ENCODE measurements around the gene RBM47. TPM values are rescaled to one million over a fixed set of nuclear protein-coding genes. Genes with fewer than 3 reads are reported as not detected.

The RBM47 gene
- total RNA-seq, 2 experiments from 2014 or later, result 0.60 to 0.66 TPM

DNA sequence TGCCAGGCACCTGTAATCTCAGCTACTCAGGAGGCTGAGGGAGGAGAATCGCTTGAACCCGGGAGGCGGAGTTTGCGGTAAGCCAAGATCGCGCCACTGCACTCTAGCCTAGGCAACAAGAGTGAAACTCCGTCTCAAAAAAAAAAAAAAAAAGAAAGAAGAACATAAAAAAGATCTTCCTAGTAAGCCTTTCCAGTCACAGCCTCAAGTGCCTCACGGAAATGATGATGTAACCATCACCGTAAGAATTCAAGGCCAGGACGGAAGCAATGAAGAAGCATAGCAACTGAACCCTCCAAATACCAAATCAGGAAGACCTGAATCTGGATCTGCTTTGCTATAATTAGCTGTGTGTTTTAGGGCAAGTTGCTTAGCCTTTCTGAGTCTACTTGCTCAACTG lies 28.8 kb downstream of the RBM47 start:
- ChIA-PET CTCF (no interaction called here), POLR2A (no interaction called here)
- DNase-seq (no peak), ATAC-seq (no peak)
- H3K4me3 Mint-ChIP-seq, result no peak overlapping the region
- H3K36me3 Mint-ChIP-seq (ENCODE audit: low read depth), result no peaks in the 10 kb centered on the region
- peaks cover 5% of the 10 kb centered on the region for H3K9me3 Mint-ChIP-seq (ENCODE audit: insufficient read depth)
- H3K27me3 Mint-ChIP-seq (ENCODE audit: low read depth), result no peaks in the 10 kb centered on the region
- H3K4me1 Mint-ChIP-seq (ENCODE audit: low read depth), result peaks cover 3% of the 10 kb centered on the region
- no peak overlapping the region for H3K27ac Mint-ChIP-seq

GRCh38 chr4:40599431-40599830 lies 30.2 kb downstream of the RBM47 start:
- CTCF ChIA-PET, result no interaction called here
- H3K27ac Mint-ChIP-seq, result no peak overlapping the region

GRCh38 chr4:40596522-40596921 lies 33.1 kb downstream of the RBM47 start:
- Mint-ChIP-seq H3K9me3 (ENCODE audit: insufficient read depth) (peaks cover 5% of the 10 kb centered on the region), H3K4me1 (ENCODE audit: low read depth) (no peaks in the 10 kb centered on the region), H3K27me3 (ENCODE audit: low read depth) (no peaks in the 10 kb centered on the region), H3K4me3 (no peak overlapping the region), H3K27ac (no peak overlapping the region), H3K36me3 (ENCODE audit: low read depth) (no peaks in the 10 kb centered on the region)
- CTCF ChIA-PET, result no interaction called here
- ATAC-seq, result no peak
- no peak for DNase-seq
- POLR2A ChIA-PET, result no interaction called here

More at GRCh38 chr4:40599431-40599830, 30.2 kb downstream of the RBM47 start:
- Mint-ChIP-seq H3K9me3 (ENCODE audit: insufficient read depth) (peaks cover 5% of the 10 kb centered on the region), H3K4me3 (no peak overlapping the region), H3K27me3 (ENCODE audit: low read depth) (no peaks in the 10 kb centered on the region), H3K36me3 (ENCODE audit: low read depth) (no peaks in the 10 kb centered on the region), H3K4me1 (ENCODE audit: low read depth) (peaks cover 3% of the 10 kb centered on the region)
- DNase-seq (no peak), ATAC-seq (no peak)
- POLR2A ChIA-PET, result no interaction called here

DNA sequence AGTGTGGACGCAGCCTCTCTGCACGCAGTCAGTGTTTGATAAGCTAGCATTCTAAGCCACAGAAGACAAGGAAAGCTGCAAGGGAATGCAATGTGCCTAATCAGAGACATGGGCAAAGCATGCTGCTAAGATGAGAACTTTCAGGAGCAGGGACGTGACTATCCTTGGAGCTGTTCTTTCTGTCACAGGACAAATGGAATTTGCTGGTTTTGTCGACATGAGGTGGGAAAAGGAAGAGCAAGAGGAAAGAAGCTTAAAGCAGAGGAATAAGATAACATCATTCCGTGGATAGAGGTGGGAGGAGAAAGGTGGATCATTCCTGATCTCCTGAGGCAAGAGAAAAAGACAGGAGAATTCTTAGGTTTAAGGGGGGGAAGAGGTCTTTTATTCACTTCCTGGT lies 33.7 kb downstream of the RBM47 start:
- H3K27me3 Mint-ChIP-seq (ENCODE audit: low read depth), result no peaks in the 10 kb centered on the region
- peaks cover 2% of the 10 kb centered on the region for H3K9me3 Mint-ChIP-seq (ENCODE audit: insufficient read depth)
- H3K4me3 Mint-ChIP-seq, result no peak overlapping the region
- H3K36me3 Mint-ChIP-seq (ENCODE audit: low read depth), result no peaks in the 10 kb centered on the region
- no peak for ATAC-seq
- CTCF ChIA-PET, result no interaction called here
- H3K4me1 Mint-ChIP-seq (ENCODE audit: low read depth), result no peaks in the 10 kb centered on the region
- POLR2A ChIA-PET, result no interaction called here
- H3K27ac Mint-ChIP-seq, result no peak overlapping the region
- no peak for DNase-seq

GRCh38 chr4:40594261-40595178 lies 35.1 kb downstream of the RBM47 start:
- POLR2A ChIA-PET, result no interaction called here
- DNase-seq (no peak), ATAC-seq (no peak)
- no peaks in the 10 kb centered on the region for H3K36me3 Mint-ChIP-seq (ENCODE audit: low read depth)
- no peak overlapping the region for H3K4me3 Mint-ChIP-seq
- H3K27ac Mint-ChIP-seq, result no peak overlapping the region
- H3K4me1 Mint-ChIP-seq (ENCODE audit: low read depth), result no peaks in the 10 kb centered on the region
- no peaks in the 10 kb centered on the region for H3K27me3 Mint-ChIP-seq (ENCODE audit: low read depth)
- CTCF ChIA-PET, result no interaction called here
- H3K9me3 Mint-ChIP-seq (ENCODE audit: insufficient read depth), result no peaks in the 10 kb centered on the region

DNA sequence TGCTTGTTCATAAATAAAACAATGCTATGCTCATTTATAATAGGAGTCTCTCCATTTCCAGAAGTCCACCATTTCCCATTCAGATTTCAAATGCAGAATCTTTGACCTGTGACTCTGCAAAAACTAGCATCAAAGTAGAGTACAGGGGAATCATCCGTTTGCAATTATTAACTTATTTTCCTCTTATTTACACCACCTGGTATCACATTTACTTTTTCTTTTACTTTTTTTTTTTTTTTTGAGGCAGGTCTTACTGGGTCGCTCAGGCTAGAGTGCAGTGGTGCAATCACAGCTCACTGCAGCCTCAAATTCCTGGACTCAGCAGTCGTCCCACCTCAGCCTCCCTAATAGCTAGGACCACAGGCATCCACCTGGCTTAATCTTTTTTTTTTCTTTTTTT lies 37.6 kb downstream of the RBM47 start:
- H3K4me1 Mint-ChIP-seq (ENCODE audit: low read depth), result no peaks in the 10 kb centered on the region
- ATAC-seq, result no peak
- no peaks in the 10 kb centered on the region for H3K36me3 Mint-ChIP-seq (ENCODE audit: low read depth)
- ChIA-PET POLR2A (no interaction called here), CTCF (no interaction called here)
- peaks cover 3% of the 10 kb centered on the region for H3K27me3 Mint-ChIP-seq (ENCODE audit: low read depth)
- no peak for DNase-seq
- H3K4me3 Mint-ChIP-seq, result no peak overlapping the region
- no peak overlapping the region for H3K27ac Mint-ChIP-seq
- no peaks in the 10 kb centered on the region for H3K9me3 Mint-ChIP-seq (ENCODE audit: insufficient read depth)

DNA sequence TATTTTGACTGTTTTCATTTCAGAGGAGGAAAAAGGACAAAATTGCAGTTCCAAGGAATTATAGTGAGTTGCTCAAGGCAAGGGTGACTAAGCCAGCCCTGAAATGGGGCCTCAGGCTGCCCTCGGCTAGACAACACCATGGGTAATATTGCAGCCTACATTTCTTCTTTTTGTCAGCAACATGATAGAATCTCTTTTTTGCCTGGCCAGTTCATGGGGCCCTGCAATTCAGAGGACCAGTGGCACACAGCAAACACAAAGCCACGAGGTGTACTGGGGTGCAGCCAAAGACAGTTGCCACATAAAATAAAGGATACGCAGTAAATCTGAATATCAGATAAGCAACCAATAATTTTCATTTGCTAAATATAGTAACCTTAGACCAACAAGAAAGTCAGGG lies 41.8 kb downstream of the RBM47 start:
- no peaks in the 10 kb centered on the region for H3K36me3 Mint-ChIP-seq (ENCODE audit: low read depth)
- no peaks in the 10 kb centered on the region for H3K9me3 Mint-ChIP-seq (ENCODE audit: insufficient read depth)
- CTCF ChIA-PET, result no interaction called here
- no peak for DNase-seq
- POLR2A ChIA-PET, result no interaction called here
- H3K27ac Mint-ChIP-seq, result no peak overlapping the region
- ATAC-seq, result no peak
- H3K27me3 Mint-ChIP-seq (ENCODE audit: low read depth), result peaks cover 14% of the 10 kb centered on the region
- no peaks in the 10 kb centered on the region for H3K4me1 Mint-ChIP-seq (ENCODE audit: low read depth)
- no peak overlapping the region for H3K4me3 Mint-ChIP-seq

- Mint-ChIP-seq H3K4me3 (no peak overlapping the region), H3K36me3 (ENCODE audit: low read depth) (no peaks in the 10 kb centered on the region), H3K27me3 (ENCODE audit: low read depth) (peaks cover 14% of the 10 kb centered on the region), H3K4me1 (ENCODE audit: low read depth) (no peaks in the 10 kb centered on the region), H3K27ac (no peak overlapping the region), H3K9me3 (ENCODE audit: insufficient read depth) (no peaks in the 10 kb centered on the region)
- DNase-seq (no peak), ATAC-seq (no peak)
- CTCF ChIA-PET, result no interaction called here
- POLR2A ChIA-PET, result no interaction called here
These were observed 42.3 kb downstream of the RBM47 start for GRCh38 chr4:40587351-40587750.

DNA sequence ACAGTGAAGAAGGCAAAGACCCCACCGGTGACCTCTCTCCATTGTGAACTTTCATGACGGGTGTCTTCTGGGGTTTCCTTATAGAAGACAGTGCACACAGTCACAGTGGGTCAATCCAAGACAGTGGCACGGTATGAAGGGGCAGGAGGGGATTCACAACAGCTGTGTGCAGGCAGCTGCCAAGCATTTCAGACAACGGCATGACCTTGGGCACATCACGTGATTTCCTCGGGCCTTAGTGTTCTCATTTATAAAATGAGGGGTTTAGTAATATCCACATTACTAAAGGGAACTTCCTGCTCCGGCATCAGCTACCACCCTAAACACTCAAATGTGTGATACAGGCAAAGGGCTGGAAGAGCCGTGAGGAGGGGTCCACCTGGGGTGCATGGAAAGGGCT lies 42.9 kb downstream of the RBM47 start:
- ATAC-seq (no peak), DNase-seq (no peak)
- Mint-ChIP-seq H3K4me1 (ENCODE audit: low read depth) (peaks cover 3% of the 10 kb centered on the region), H3K27ac (no peak overlapping the region), H3K9me3 (ENCODE audit: insufficient read depth) (no peaks in the 10 kb centered on the region), H3K27me3 (ENCODE audit: low read depth) (peaks cover 14% of the 10 kb centered on the region), H3K36me3 (ENCODE audit: low read depth) (no peaks in the 10 kb centered on the region), H3K4me3 (no peak overlapping the region)
- ChIA-PET CTCF (no interaction called here), POLR2A (no interaction called here)

DNA sequence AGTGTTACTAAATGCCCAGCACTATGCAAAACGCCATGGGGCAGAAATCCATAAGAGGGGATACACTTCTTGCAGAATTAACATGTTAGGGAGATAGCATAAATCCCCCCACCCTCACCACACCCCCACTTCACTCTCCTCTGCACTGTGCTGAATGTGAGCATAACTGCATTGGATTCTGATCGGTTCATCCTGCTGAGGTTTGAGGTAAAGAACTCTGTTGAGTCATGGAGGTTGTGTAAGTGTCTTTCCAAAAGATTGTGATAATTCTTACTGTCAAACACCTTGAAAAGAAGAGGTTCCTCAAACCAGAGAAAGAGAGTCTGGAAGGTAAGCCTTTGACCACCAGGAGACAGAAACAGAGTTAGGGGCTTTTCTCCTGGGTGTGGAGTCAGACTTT lies 43.6 kb downstream of the RBM47 start:
- peaks cover 7% of the 10 kb centered on the region for H3K4me1 Mint-ChIP-seq (ENCODE audit: low read depth)
- no peak for ATAC-seq

GRCh38 chr4:40585201-40585799 lies 44.4 kb downstream of the RBM47 start:
- Mint-ChIP-seq H3K4me3 (no peak overlapping the region), H3K36me3 (ENCODE audit: low read depth) (no peaks in the 10 kb centered on the region), H3K9me3 (ENCODE audit: insufficient read depth) (no peaks in the 10 kb centered on the region), H3K4me1 (ENCODE audit: low read depth) (peaks cover 7% of the 10 kb centered on the region), H3K27me3 (ENCODE audit: low read depth) (peaks cover 16% of the 10 kb centered on the region), H3K27ac (no peak overlapping the region)
- CTCF ChIA-PET, result no interaction called here
- ATAC-seq (no peak), DNase-seq (no peak)
- POLR2A ChIA-PET, result no interaction called here

More for the DNA sequence above, 43.6 kb downstream of the RBM47 start:
- Mint-ChIP-seq H3K9me3 (ENCODE audit: insufficient read depth) (no peaks in the 10 kb centered on the region), H3K36me3 (ENCODE audit: low read depth) (no peaks in the 10 kb centered on the region), H3K4me3 (no peak overlapping the region), H3K27ac (no peak overlapping the region), H3K27me3 (ENCODE audit: low read depth) (peaks cover 14% of the 10 kb centered on the region)
- ChIA-PET CTCF (no interaction called here), POLR2A (no interaction called here)
- DNase-seq, result no peak

- DNase-seq, result no peak
- H3K4me1 Mint-ChIP-seq (ENCODE audit: low read depth), result peaks cover 7% of the 10 kb centered on the region
- no peaks in the 10 kb centered on the region for H3K9me3 Mint-ChIP-seq (ENCODE audit: insufficient read depth)
- ChIA-PET CTCF (no interaction called here), POLR2A (no interaction called here)
- no peak overlapping the region for H3K4me3 Mint-ChIP-seq
- H3K36me3 Mint-ChIP-seq (ENCODE audit: low read depth), result no peaks in the 10 kb centered on the region
- peaks cover 16% of the 10 kb centered on the region for H3K27me3 Mint-ChIP-seq (ENCODE audit: low read depth)
- H3K27ac Mint-ChIP-seq, result no peak overlapping the region
- no peak for ATAC-seq
These were observed 45.0 kb downstream of the RBM47 start for GRCh38 chr4:40584517-40585141.

Measured in activated CD8-positive, alpha-beta T cell treated with anti-CD3 and anti-CD28 coated beads, Interleukin-2, amount 10 ng/mL, durations not matched to agents 7 days and 5 days (primary cell).